KMS-11 (cell line): ENCODE data around the gene EHD2.
"Not testable (repeated sequence)": the region's sequence is repeated elsewhere in the genome, so short reads cannot be mapped to it uniquely, and the experiment has no call there.

Experiments used
- H2AFZ ChIP-seq: fragments of 200-600 bp; sonication (generic); 2 replicates; pipeline ENCODE4 v1.6.1; 2016; ENCODE audit warnings: antibody characterized with exemption, mixed run types, low read depth
- H3K27ac ChIP-seq: fragments of 200-600 bp; sonication (generic); 2 replicates; pipeline ENCODE4 v1.6.1; 2016; ENCODE audit warnings: mild to moderate bottlenecking, mixed run types
- H3K27me3 ChIP-seq: fragments of 200-600 bp; sonication (generic); 2 replicates; pipeline ENCODE4 v1.6.1; 2017; ENCODE audit warnings: mild to moderate bottlenecking, low read depth, mixed run types, moderate library complexity; ENCODE audit not compliant: insufficient read depth
- H3K36me3 ChIP-seq: fragments of 200-600 bp; sonication (generic); 2 replicates; pipeline ENCODE4 v1.6.1; 2017; ENCODE audit warnings: mild to moderate bottlenecking, mixed run types; ENCODE audit not compliant: insufficient read depth
- H3K4me1 ChIP-seq: fragments of 200-600 bp; sonication (generic); 2 replicates; pipeline ENCODE4 v1.6.1; 2016; ENCODE audit warnings: mild to moderate bottlenecking, low read depth, mixed run types; ENCODE audit not compliant: poor library complexity, severe bottlenecking
- H3K4me2 ChIP-seq: fragments of 200-600 bp; sonication (generic); 2 replicates; pipeline ENCODE4 v1.7.0; 2016; ENCODE audit warnings: mild to moderate bottlenecking, mixed run types
- H3K4me3 ChIP-seq: fragments of 200-600 bp; sonication (generic); IDR thresholded peaks from 2 replicates; pipeline ENCODE4 v1.6.1; 2017; ENCODE audit warnings: low read depth, low read length, mixed read lengths; ENCODE audit not compliant: insufficient read depth
- H3K79me2 ChIP-seq: fragments of 200-600 bp; sonication (generic); 2 replicates; pipeline ENCODE4 v1.6.1; 2016; ENCODE audit warnings: low read depth, mixed run types; ENCODE audit not compliant: insufficient read depth
- H3K9ac ChIP-seq: fragments of 200-600 bp; sonication (generic); 2 replicates; pipeline ENCODE4 v1.6.1; 2016; ENCODE audit warnings: mild to moderate bottlenecking, mixed run types
- H4K20me1 ChIP-seq: fragments of 200-600 bp; sonication (generic); 2 replicates; pipeline ENCODE4 v1.6.1; 2016; ENCODE audit warnings: mild to moderate bottlenecking, mixed run types; ENCODE audit not compliant: insufficient read depth
- CTCF ChIP-seq: fragments of 200-600 bp; sonication (generic); conservative IDR thresholded peaks from 2 replicates; pipeline ENCODE4 v1.6.1; 2017; ENCODE audit warnings: low read depth, mild to moderate bottlenecking, antibody characterized with exemption, low read length, moderate library complexity, mixed read lengths

EHD2 gene

GRCh38 chr19:47766670-47767069 is 53.4 kb downstream of the EHD2 start:
- Histone ChIP-seq H3K27ac (no peak overlapping the region), H3K27me3 (peaks cover 12% of the 10 kb centered on the region; the same call in 1 of the 2 replicates), H2AFZ (no peak overlapping the region), H3K4me1 (peaks cover 5% of the 10 kb centered on the region), H3K4me3 (no peak overlapping the region), H3K9ac (no peak overlapping the region), H4K20me1 (no peaks in the 10 kb centered on the region), H3K36me3 (no peaks in the 10 kb centered on the region), H3K79me2 (no peaks in the 10 kb centered on the region), H3K4me2 (no peak overlapping the region)
- no peak for TF ChIP-seq CTCF

GRCh38 chr19:47767349-47767748 is 54.1 kb downstream of the EHD2 start:
- no peak overlapping the region for H3K9ac ChIP-seq
- H4K20me1 ChIP-seq: no peaks in the 10 kb centered on the region
- peaks cover 16% of the 10 kb centered on the region; the same call in 1 of the 2 replicates for H3K27me3 ChIP-seq
- H3K79me2 ChIP-seq: no peaks in the 10 kb centered on the region
- H3K4me3 ChIP-seq: no peak overlapping the region
- H3K27ac ChIP-seq: no peak overlapping the region
- H3K4me1 ChIP-seq: peaks cover 5% of the 10 kb centered on the region
- H3K36me3 ChIP-seq: no peaks in the 10 kb centered on the region
- no peak overlapping the region for H3K4me2 ChIP-seq
- H2AFZ ChIP-seq: no peak overlapping the region
- no peak for TF ChIP-seq CTCF

GRCh38 chr19:47768604-47769003 is 55.4 kb downstream of the EHD2 start:
- H3K9ac ChIP-seq: no peak overlapping the region
- peaks cover 26% of the 10 kb centered on the region; the same call in 1 of the 2 replicates for H3K27me3 ChIP-seq
- no peak overlapping the region for H3K27ac ChIP-seq
- H3K79me2 ChIP-seq: no peaks in the 10 kb centered on the region
- no peaks in the 10 kb centered on the region for H3K36me3 ChIP-seq
- no peak for TF ChIP-seq CTCF
- no peak overlapping the region for H3K4me2 ChIP-seq
- H4K20me1 ChIP-seq: no peaks in the 10 kb centered on the region
- H3K4me1 ChIP-seq: peaks cover 5% of the 10 kb centered on the region
- no peak overlapping the region for H2AFZ ChIP-seq
- H3K4me3 ChIP-seq: no peak overlapping the region

GRCh38 chr19:47769534-47769933 is 56.3 kb downstream of the EHD2 start:
- no peak overlapping the region for H2AFZ ChIP-seq
- peaks cover 5% of the 10 kb centered on the region for H3K4me1 ChIP-seq
- no peaks in the 10 kb centered on the region for H3K36me3 ChIP-seq
- peaks cover 27% of the 10 kb centered on the region; the same call in 1 of the 2 replicates for H3K27me3 ChIP-seq
- H3K4me2 ChIP-seq: no peak overlapping the region
- H3K27ac ChIP-seq: no peak overlapping the region
- no peak overlapping the region for H3K9ac ChIP-seq
- no peak for TF ChIP-seq CTCF
- H4K20me1 ChIP-seq: no peaks in the 10 kb centered on the region
- H3K79me2 ChIP-seq: no peaks in the 10 kb centered on the region
- no peak overlapping the region for H3K4me3 ChIP-seq

- H3K4me2 ChIP-seq, H3K79me2 ChIP-seq, H4K20me1 ChIP-seq, H3K4me3 ChIP-seq, H3K9ac ChIP-seq, H3K27ac ChIP-seq, H3K36me3 ChIP-seq, H2AFZ ChIP-seq, H3K4me1 ChIP-seq: not testable (repeated sequence)
- peaks cover 27% of the 10 kb centered on the region; the same call in 1 of the 2 replicates for H3K27me3 ChIP-seq
These were observed 58.1 kb downstream of the EHD2 start for GRCh38 chr19:47771291-47771690.
